Lung (tissue), 12 donors: ENCODE measurements around the gene OSTN. TPM values are rescaled to one million over a fixed set of nuclear protein-coding genes. Genes with fewer than 3 reads are reported as not detected.

Experiments used
- ATAC-seq: fragments of 200-7000 bp; cut with Tn5 transposase; one replicate; pipeline ENCODE4 v1.9.1; 2020; ENCODE audit warnings: moderate number of reproducible peaks; ENCODE audit not compliant: insufficient read depth, low FRiP score
- DNase-seq, 3 donors: peaks; one replicate each; pipeline ENCODE4 v3.0.0-alpha.2; 2013 to 2017
- H3K27ac ChIP-seq, 2 donors: one replicate each; pipeline ENCODE4 v1.5.1; 2013; ENCODE audit warnings: mild to moderate bottlenecking in 2 of 2, moderate library complexity in 2 of 2, control low read depth in 1 of 2, inconsistent platforms in 1 of 2, low read depth in 1 of 2, low read length in 1 of 2
- H3K27me3 ChIP-seq, 3 donors: one replicate each; pipeline ENCODE4 v1.5.1; 2013; ENCODE audit warnings: low read length in 2 of 3; ENCODE audit not compliant: control insufficient read depth in 3 of 3, insufficient read depth in 3 of 3
- H3K36me3 ChIP-seq, 4 donors: one replicate each; pipeline ENCODE4 v1.5.1; 2013; ENCODE audit warnings: low read length in 4 of 4, mild to moderate bottlenecking in 1 of 4, moderate library complexity in 1 of 4; ENCODE audit not compliant: control insufficient read depth in 4 of 4, insufficient read depth in 4 of 4
- H3K4me1 ChIP-seq, 5 donors: one replicate each; pipeline ENCODE4 v1.5.1; 2013; ENCODE audit warnings: low read length in 5 of 5, mild to moderate bottlenecking in 2 of 5, moderate library complexity in 1 of 5; ENCODE audit not compliant: control insufficient read depth in 5 of 5, insufficient read depth in 5 of 5
- H3K4me3 ChIP-seq: one replicate; pipeline ENCODE4 v1.5.1; 2013; ENCODE audit warnings: mild to moderate bottlenecking, control low read depth, moderate library complexity
- H3K9ac ChIP-seq, 2 donors: one replicate each; pipeline ENCODE4 v1.5.1; 2013; ENCODE audit warnings: low read length in 2 of 2, control low read depth in 1 of 2; ENCODE audit not compliant: insufficient read depth in 1 of 2
- H3K9me3 ChIP-seq, 4 donors: one replicate each; pipeline ENCODE4 v1.5.1; 2013; ENCODE audit warnings: low read length in 3 of 4, mild to moderate bottlenecking in 1 of 4, moderate library complexity in 1 of 4; ENCODE audit not compliant: control insufficient read depth in 4 of 4, insufficient read depth in 3 of 4
- CTCF ChIP-seq: IDR thresholded peaks from 2 replicates; pipeline ENCODE4 v1.5.1; 2012; ENCODE audit warnings: mild to moderate bottlenecking; ENCODE audit errors: control extremely low read depth, extremely low read depth
- WGBS, 2 donors: extraction: QIAGEN DNeasy Blood & Tissue Kit; methylation state at CpG; one replicate each; pipeline ENCODE4 v1.1.7; 2013; 5-methylcytosine and 5-hydroxymethylcytosine counted together
- polyA plus RNA-seq, 2 donors: library from polyadenylated mRNA; stranded (reverse); fragments of 200-250 nt; gene quantifications; one replicate each; pipeline ENCODE4 v1.2.1, GENCODE V29; 2013
- total RNA-seq, 2 donors: library from RNA; depleted of rRNA in 1 of 2; stranded (reverse); fragments of >200 nt in 1 of 2; gene quantifications; one replicate each; pipeline ENCODE4 v1.2.1, GENCODE V29; 2014 to 2021
- donor health status: control.
- donor health status: control.
- donor health status: Bipolar disorder and iron deficiency.
- donor health status: healthy.
- donor health status: DM: yes; HTN: yes; CAD: no.

The OSTN gene
- total and polyA plus RNA-seq, 4 donors: not detected

DNA sequence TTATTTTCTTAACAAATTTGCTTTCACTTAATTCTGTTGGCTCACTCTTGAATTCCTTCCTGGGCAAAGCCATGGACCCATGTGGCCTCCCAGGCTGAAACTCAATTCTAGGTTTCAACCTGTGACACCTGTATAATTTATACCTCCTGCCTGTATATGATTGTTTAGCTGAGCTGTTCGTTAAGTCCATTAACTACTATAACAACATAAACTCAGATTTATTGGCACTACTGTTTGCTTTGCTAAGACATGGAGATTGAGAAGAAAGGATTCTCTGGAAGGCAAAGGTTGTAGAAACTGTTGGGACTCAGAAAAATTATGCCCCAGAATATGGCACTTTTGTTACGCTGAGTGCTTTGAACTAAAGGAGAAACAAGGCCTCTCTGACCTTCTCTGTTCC, 103.4 kb downstream of the OSTN start:
- ATAC-seq: no peak
- H3K9ac ChIP-seq: no peak overlapping the region
- no peaks in the 10 kb centered on the region for H3K36me3 ChIP-seq
- no peaks in the 10 kb centered on the region for H3K4me1 ChIP-seq
- 85 to 91% methylated on average over 2 of the region's 2 CpGs for WGBS, 2 donors
- no peak for TF ChIP-seq CTCF
- no peaks in the 10 kb centered on the region for H3K27me3 ChIP-seq
- no peaks in the 10 kb centered on the region for H3K9me3 ChIP-seq
- no peak overlapping the region for H3K4me3 ChIP-seq
- DNase-seq: no peak
- no peak overlapping the region for H3K27ac ChIP-seq

- Histone ChIP-seq H3K4me1 (no peaks in the 10 kb centered on the region), H3K9me3 (no peaks in the 10 kb centered on the region), H3K9ac (no peak overlapping the region), H3K27ac (no peak overlapping the region), H3K27me3 (no peaks in the 10 kb centered on the region), H3K36me3 (no peaks in the 10 kb centered on the region), H3K4me3 (no peak overlapping the region)
- TF ChIP-seq CTCF: no peak
- ATAC-seq (no peak), DNase-seq (no peak)
- 82 to 88% methylated on average over 3 of the region's 3 CpGs for WGBS, 2 donors
Measured at GRCh38 chr3:191303596-191303995, 104.6 kb downstream of the OSTN start.

DNA sequence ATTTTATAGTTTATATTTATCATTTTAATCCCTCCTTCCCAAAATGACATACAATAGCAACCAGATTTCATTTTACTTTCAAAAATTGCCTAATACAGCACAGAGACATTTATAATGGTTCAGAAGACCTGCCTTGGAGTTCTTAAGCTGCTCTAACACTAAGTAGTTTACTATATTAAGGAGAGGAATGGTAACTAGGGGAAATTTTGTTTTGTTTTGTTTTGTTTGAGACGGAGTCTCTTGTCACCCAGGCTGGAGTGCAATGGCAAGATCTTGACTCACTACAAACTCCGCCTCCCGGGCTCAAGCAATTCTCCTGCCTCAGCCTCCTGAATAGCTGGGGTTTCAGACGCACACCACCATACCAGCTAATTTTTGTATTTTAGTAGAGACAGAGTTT, 107.4 kb downstream of the OSTN start:
- Histone ChIP-seq H3K4me3 (no peak overlapping the region), H3K27me3 (no peaks in the 10 kb centered on the region), H3K9ac (no peak overlapping the region), H3K9me3 (no peaks in the 10 kb centered on the region), H3K4me1 (no peaks in the 10 kb centered on the region), H3K36me3 (no peaks in the 10 kb centered on the region), H3K27ac (no peak overlapping the region)
- 87 to 88% methylated on average over 4 of the region's 4 CpGs for WGBS, 2 donors
- ATAC-seq: no peak
- TF ChIP-seq CTCF: no peak
- DNase-seq: no peak

- Histone ChIP-seq H3K36me3 (no peaks in the 10 kb centered on the region), H3K27ac (no peak overlapping the region), H3K9me3 (no peaks in the 10 kb centered on the region), H3K4me1 (no peaks in the 10 kb centered on the region), H3K27me3 (no peaks in the 10 kb centered on the region), H3K4me3 (no peak overlapping the region), H3K9ac (no peak overlapping the region)
- DNase-seq: no peak
- no peak for ATAC-seq
- 74 to 86% methylated on average over 4 of the region's 4 CpGs for WGBS, 2 donors
- TF ChIP-seq CTCF: no peak
Measured at GRCh38 chr3:191307341-191307740, 108.3 kb downstream of the OSTN start.
